K562 (cell line): ENCODE results near the gene SUPT7L. TPM values are rescaled to one million over a fixed set of nuclear protein-coding genes. Genes with fewer than 3 reads are reported as not detected.

Source experiments
- ATAC-seq: fragments of 200-7000 bp; cut with Tn5 transposase; 3 replicates; pipeline ENCODE4 v1.9.1; 2020; ENCODE audit warnings: moderate library complexity
- BruUV-seq: library from RNA; stranded (reverse); fragments of 400-500 nt; replicated peaks from 2 replicates; lab custom pipeline; 2021; lab: Mats Ljungman, UMichigan
- CTCF ChIA-PET: fragments of 300-600 bp; formaldehyde crosslinking; extraction: SDS; loops from one replicate; lab custom pipeline; 2021; ENCODE audit warnings: low intra/inter-chr PET ratio; lab: Yijun Ruan, JAX
- POLR2A ChIA-PET: fragments of 300-600, 350-650 bp; sonication (Branson Sonifier 250); formaldehyde crosslinking; extraction: SDS; loops from one replicate; lab custom pipeline; 2021; ENCODE audit warnings: antibody characterized with exemption, inconsistent platforms; lab: Yijun Ruan, JAX
- DNase-seq, 4 experiments: peaks; one replicate each; pipeline versions ENCODE4 v3.0.0 to v3.0.0-alpha.2; 2011 to 2018; ENCODE audit warnings: low spot score in 3 of 4, mixed read lengths in 3 of 4; ENCODE audit errors: extremely low read depth in 1 of 4
- FAIRE-seq: peaks from 2 replicates; lab custom pipeline; 2011; peaks lifted over from hg19 to GRCh38; lab: Jason Lieb, UNC
- H2AFZ ChIP-seq: 2 replicates; pipeline ENCODE4 v1.6.0; 2011; ENCODE audit warnings: low read depth, low read length, control low read depth, inconsistent platforms
- H3K27ac ChIP-seq: fragments of 200-600 bp; 3 replicates; pipeline ENCODE4 v1.8.0; 2011; ENCODE audit warnings: low read depth, mild to moderate bottlenecking, control low read depth, inconsistent platforms, low read length, moderate library complexity, mixed read lengths; ENCODE audit errors: extremely low read depth
- H3K27me3 ChIP-seq, 2 experiments: fragments of 300-600 bp in 1 of 2; 2 replicates in 1 of 2; 3 replicates in 1 of 2; pipeline versions ENCODE4 v1.6.0 to v1.8.0; 2011; ENCODE audit warnings: inconsistent platforms in 2 of 2, low read length in 2 of 2, mild to moderate bottlenecking in 1 of 2, mixed read lengths in 1 of 2, moderate library complexity in 1 of 2; ENCODE audit not compliant: control insufficient read depth in 2 of 2, insufficient read depth in 2 of 2
- H3K36me3 ChIP-seq: fragments of 300-600 bp; 3 replicates; pipeline ENCODE4 v1.8.0; 2011; ENCODE audit warnings: mild to moderate bottlenecking, low read length, inconsistent platforms; ENCODE audit not compliant: control insufficient read depth, insufficient read depth
- H3K4me1 ChIP-seq, 2 experiments: fragments of 200-600 bp in 1 of 2; replicated peaks in 1 of 2; 2 replicates in 1 of 2; 3 replicates in 1 of 2; pipeline versions ENCODE4 v1.5.1 to v1.8.0; 2011; ENCODE audit warnings: inconsistent platforms in 2 of 2, low read length in 2 of 2, mild to moderate bottlenecking in 1 of 2, mixed read lengths in 1 of 2, moderate library complexity in 1 of 2; ENCODE audit not compliant: control insufficient read depth in 2 of 2, insufficient read depth in 2 of 2
- H3K4me2 ChIP-seq: 2 replicates; pipeline ENCODE4 v1.6.1; 2011; ENCODE audit warnings: low read length, control low read depth, inconsistent platforms, mixed read lengths; ENCODE audit not compliant: insufficient read depth
- H3K4me3 ChIP-seq: fragments of 200-600 bp; sonication (generic), shearing (Covaris generic); 2 replicates; pipeline ENCODE4 v1.5.1; 2016; ENCODE audit warnings: control low read depth, inconsistent platforms
- H3K79me2 ChIP-seq: fragments of 200-600 bp; 3 replicates; pipeline ENCODE4 v1.8.0; 2011; ENCODE audit warnings: low read length, inconsistent platforms; ENCODE audit not compliant: control insufficient read depth, insufficient read depth
- H3K9ac ChIP-seq, 2 experiments: 2 replicates each; pipeline versions ENCODE4 v1.6.0 to v1.6.1; 2011; ENCODE audit warnings: low read depth in 2 of 2, low read length in 2 of 2, control low read depth in 1 of 2, inconsistent platforms in 1 of 2, mild to moderate bottlenecking in 1 of 2, mixed read lengths in 1 of 2; ENCODE audit not compliant: insufficient read depth in 1 of 2
- H3K9me1 ChIP-seq: one replicate; pipeline ENCODE4 v1.6.0; 2011; ENCODE audit warnings: inconsistent platforms, mild to moderate bottlenecking, low read length, moderate library complexity; ENCODE audit not compliant: control insufficient read depth, insufficient read depth
- H3K9me3 ChIP-seq: replicated peaks from 2 replicates; pipeline ENCODE4 v1.5.1; 2011; ENCODE audit warnings: low read depth, low read length, inconsistent platforms; ENCODE audit not compliant: control insufficient read depth, insufficient read depth
- H4K20me1 ChIP-seq: replicated peaks from 2 replicates; pipeline ENCODE4 v1.6.1; 2011; ENCODE audit warnings: low read length, inconsistent platforms, mixed read lengths; ENCODE audit not compliant: control insufficient read depth, insufficient read depth
- ARHGAP35 ChIP-seq: fragments of 450-650 bp; IDR thresholded peaks from 2 replicates; pipeline ENCODE4 v1.6.1; 2018; ENCODE audit not compliant: partially characterized antibody
- CBX1 ChIP-seq: sonication (generic); IDR thresholded peaks from 2 replicates; pipeline ENCODE4 v1.6.1; 2016; ENCODE audit warnings: antibody characterized with exemption, low read depth, mild to moderate bottlenecking
- HIVEP1 ChIP-seq: fragments of 250-450 bp; sonication (Bioruptor Pico); IDR thresholded peaks from 2 replicates; pipeline ENCODE4 v1.4.0; 2020; ENCODE audit warnings: mild to moderate bottlenecking
- NR1H2 ChIP-seq: sonication (generic); formaldehyde crosslinking; IDR thresholded peaks from 2 replicates; pipeline ENCODE4 v1.4.0; 2020; ENCODE audit warnings: mild to moderate bottlenecking, missing genetic modification reagents
- OTX1 ChIP-seq: fragments of 450-650 bp; formaldehyde crosslinking; IDR thresholded peaks from 2 replicates; pipeline ENCODE4 v1.4.0; 2022; ENCODE audit warnings: mild to moderate bottlenecking
- PHB ChIP-seq: fragments of 250-450 bp; sonication (Bioruptor Pico); IDR thresholded peaks from 2 replicates; pipeline ENCODE4 v1.5.0; 2021
- ZBTB7A ChIP-seq: IDR thresholded peaks from 2 replicates; pipeline ENCODE4 v1.6.1; 2011; ENCODE audit warnings: low read depth, mild to moderate bottlenecking, low read length, moderate library complexity, borderline replicate concordance; ENCODE audit not compliant: control insufficient read depth
- WGBS: fragments of 100-300 bp; shearing (Covaris generic); methylation state at CpG from one replicate; pipeline ENCODE4 v1.1.6; 2016; ENCODE audit warnings: low coverage, mixed read lengths; ENCODE audit not compliant: insufficient coverage; ENCODE audit errors: missing lambda C conversion rate; 5-methylcytosine and 5-hydroxymethylcytosine counted together
- in situ Hi-C: fragments of 300-500 bp; cut with MboI; formaldehyde crosslinking; loops from 4 replicates; pipeline ENCODE4 v1.15.0; 2018; ENCODE audit warnings: inconsistent platforms, mixed read lengths
- intact Hi-C: fragments of 100-400 bp; cut with micrococcal nuclease; formaldehyde crosslinking; loops from 2 replicates; pipeline ENCODE4 v1.14.2; 2022
- polyA plus RNA-seq, 8 experiments: library from polyadenylated mRNA; depleted of rRNA in 4 of 8; stranded (reverse) in 5 of 8; unstranded in 3 of 8; fragments of >200 nt; fragmentation: Nextera tagmentation in 2 of 8; fragmentation: Illumina TruSeq in 1 of 8; extraction: Ambion mirVana in 2 of 8; extraction: Trizol in 1 of 8; gene quantifications; 2 replicates each; pipeline versions ENCODE4 v1.2.1 to v1.2.3, GENCODE V29; 2011 to 2014; ENCODE audit warnings: inconsistent platforms in 1 of 8, missing spikeins in 1 of 8
- total RNA-seq, 7 experiments: library from RNA; depleted of rRNA in 6 of 7; stranded (reverse); fragments of >200 nt in 6 of 7; fragmentation: Illumina TruSeq in 2 of 7; extraction: Trizol in 2 of 7; gene quantifications; 2 replicates each; pipeline versions ENCODE4 v1.2.1 to v1.2.3, GENCODE V29; 2011 to 2021; ENCODE audit warnings: low replicate concordance in 1 of 7
- TF ChIP-seq, protein P1 (sequence below): sonication (generic); formaldehyde crosslinking; IDR thresholded peaks from 2 replicates; pipeline ENCODE4 v1.4.0; 2020; ENCODE audit warnings: mild to moderate bottlenecking, missing genetic modification reagents
- TF ChIP-seq, protein P2 (sequence below): fragments of 200-600 bp; sonication (generic); IDR thresholded peaks from one replicate; pipeline ENCODE4 v1.6.1; 2012; ENCODE audit warnings: mild to moderate bottlenecking, low read depth, low read length, inconsistent platforms

Gene SUPT7L
- total and polyA plus RNA-seq, 9 of the 15 experiments (the other 6 are each of a cell fraction or from before 2014, with no cell fraction given): 22.0 to 72.8 (median 40.2) TPM

DNA sequence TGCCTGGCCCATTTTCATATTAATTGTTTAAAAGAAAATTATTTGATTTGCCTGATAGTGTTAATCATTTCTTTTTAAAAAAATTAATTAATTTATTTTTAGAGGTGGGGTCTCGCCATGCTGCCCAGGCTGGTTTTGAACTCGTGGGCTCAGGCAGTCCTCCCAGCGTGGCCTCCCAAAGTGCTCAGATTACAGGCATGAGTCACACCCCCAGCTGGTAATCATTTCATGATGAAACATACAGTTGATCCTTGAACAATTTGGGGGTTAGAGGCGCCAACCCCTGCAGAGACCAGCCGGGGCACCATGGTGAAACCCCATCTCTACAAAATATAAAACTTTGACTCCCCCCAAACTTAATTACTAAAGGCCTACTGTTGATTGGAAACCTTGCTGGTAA, 26.6 kb downstream of the SUPT7L start (continued):
- TF ChIP-seq, protein P1, sequence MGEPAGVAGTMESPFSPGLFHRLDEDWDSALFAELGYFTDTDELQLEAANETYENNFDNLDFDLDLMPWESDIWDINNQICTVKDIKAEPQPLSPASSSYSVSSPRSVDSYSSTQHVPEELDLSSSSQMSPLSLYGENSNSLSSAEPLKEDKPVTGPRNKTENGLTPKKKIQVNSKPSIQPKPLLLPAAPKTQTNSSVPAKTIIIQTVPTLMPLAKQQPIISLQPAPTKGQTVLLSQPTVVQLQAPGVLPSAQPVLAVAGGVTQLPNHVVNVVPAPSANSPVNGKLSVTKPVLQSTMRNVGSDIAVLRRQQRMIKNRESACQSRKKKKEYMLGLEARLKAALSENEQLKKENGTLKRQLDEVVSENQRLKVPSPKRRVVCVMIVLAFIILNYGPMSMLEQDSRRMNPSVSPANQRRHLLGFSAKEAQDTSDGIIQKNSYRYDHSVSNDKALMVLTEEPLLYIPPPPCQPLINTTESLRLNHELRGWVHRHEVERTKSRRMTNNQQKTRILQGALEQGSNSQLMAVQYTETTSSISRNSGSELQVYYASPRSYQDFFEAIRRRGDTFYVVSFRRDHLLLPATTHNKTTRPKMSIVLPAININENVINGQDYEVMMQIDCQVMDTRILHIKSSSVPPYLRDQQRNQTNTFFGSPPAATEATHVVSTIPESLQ (CRISPR knock-in tag): no peak

DNA sequence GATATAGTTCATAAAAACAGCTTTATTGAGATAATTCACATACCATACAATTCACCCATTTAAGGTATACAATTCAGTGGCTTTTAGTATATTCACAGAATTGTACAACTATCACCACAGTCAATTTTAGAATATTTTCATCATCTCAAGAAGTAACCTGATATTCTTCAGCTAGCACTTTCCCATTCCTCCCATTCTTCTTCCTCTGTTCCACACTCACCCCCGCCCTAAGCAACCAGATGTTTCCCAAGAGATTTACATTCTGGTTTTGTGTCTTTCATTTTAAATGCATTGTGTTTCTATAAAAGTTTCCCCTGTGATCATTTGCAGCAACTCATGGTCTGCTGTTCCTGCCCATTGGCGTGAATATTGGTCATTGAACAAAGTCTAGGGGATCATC, 29.1 kb downstream of the SUPT7L start:
- Histone ChIP-seq H3K9ac (no peak overlapping the region), H3K27ac (no peak overlapping the region), H3K9me3 (no peaks in the 10 kb centered on the region), H2AFZ (no peak overlapping the region), H3K4me1 (peaks cover 0 to 2% of the 10 kb centered on the region in 2 experiments; a peak in 2 of 5 replicates), H3K79me2 (peaks cover 6% of the 10 kb centered on the region), H3K36me3 (peaks cover 77% of the 10 kb centered on the region), H4K20me1 (no peaks in the 10 kb centered on the region), H3K4me2 (no peak overlapping the region), H3K27me3 (no peaks in the 10 kb centered on the region), H3K4me3 (no peak overlapping the region), H3K9me1 (no peaks in the 10 kb centered on the region)
- CTCF ChIA-PET: no interaction called here
- ATAC-seq: no peak
- no TSS peak for BruUV-seq
- WGBS: 88% methylated on average over 2 of the region's 2 CpGs
- no peak for FAIRE-seq
- POLR2A ChIA-PET: interaction anchor here (1.2 kb wide), 1 partner anchor 96 kb away, joined by 3 read pairs; no protein-coding TSS in a partner anchor
- intact Hi-C loops: no loop called here
- DNase-seq: no peak
- in situ Hi-C loops: no loop called here
- TF ChIP-seq HIVEP1 (CRISPR knock-in tag) (no peak), PHB (CRISPR knock-in tag) (no peak), ZBTB7A (no peak), OTX1 (CRISPR knock-in tag) (no peak), ARHGAP35 (no peak), NR1H2 (no peak), CBX1 (no peak)
- TF ChIP-seq, protein P2, sequence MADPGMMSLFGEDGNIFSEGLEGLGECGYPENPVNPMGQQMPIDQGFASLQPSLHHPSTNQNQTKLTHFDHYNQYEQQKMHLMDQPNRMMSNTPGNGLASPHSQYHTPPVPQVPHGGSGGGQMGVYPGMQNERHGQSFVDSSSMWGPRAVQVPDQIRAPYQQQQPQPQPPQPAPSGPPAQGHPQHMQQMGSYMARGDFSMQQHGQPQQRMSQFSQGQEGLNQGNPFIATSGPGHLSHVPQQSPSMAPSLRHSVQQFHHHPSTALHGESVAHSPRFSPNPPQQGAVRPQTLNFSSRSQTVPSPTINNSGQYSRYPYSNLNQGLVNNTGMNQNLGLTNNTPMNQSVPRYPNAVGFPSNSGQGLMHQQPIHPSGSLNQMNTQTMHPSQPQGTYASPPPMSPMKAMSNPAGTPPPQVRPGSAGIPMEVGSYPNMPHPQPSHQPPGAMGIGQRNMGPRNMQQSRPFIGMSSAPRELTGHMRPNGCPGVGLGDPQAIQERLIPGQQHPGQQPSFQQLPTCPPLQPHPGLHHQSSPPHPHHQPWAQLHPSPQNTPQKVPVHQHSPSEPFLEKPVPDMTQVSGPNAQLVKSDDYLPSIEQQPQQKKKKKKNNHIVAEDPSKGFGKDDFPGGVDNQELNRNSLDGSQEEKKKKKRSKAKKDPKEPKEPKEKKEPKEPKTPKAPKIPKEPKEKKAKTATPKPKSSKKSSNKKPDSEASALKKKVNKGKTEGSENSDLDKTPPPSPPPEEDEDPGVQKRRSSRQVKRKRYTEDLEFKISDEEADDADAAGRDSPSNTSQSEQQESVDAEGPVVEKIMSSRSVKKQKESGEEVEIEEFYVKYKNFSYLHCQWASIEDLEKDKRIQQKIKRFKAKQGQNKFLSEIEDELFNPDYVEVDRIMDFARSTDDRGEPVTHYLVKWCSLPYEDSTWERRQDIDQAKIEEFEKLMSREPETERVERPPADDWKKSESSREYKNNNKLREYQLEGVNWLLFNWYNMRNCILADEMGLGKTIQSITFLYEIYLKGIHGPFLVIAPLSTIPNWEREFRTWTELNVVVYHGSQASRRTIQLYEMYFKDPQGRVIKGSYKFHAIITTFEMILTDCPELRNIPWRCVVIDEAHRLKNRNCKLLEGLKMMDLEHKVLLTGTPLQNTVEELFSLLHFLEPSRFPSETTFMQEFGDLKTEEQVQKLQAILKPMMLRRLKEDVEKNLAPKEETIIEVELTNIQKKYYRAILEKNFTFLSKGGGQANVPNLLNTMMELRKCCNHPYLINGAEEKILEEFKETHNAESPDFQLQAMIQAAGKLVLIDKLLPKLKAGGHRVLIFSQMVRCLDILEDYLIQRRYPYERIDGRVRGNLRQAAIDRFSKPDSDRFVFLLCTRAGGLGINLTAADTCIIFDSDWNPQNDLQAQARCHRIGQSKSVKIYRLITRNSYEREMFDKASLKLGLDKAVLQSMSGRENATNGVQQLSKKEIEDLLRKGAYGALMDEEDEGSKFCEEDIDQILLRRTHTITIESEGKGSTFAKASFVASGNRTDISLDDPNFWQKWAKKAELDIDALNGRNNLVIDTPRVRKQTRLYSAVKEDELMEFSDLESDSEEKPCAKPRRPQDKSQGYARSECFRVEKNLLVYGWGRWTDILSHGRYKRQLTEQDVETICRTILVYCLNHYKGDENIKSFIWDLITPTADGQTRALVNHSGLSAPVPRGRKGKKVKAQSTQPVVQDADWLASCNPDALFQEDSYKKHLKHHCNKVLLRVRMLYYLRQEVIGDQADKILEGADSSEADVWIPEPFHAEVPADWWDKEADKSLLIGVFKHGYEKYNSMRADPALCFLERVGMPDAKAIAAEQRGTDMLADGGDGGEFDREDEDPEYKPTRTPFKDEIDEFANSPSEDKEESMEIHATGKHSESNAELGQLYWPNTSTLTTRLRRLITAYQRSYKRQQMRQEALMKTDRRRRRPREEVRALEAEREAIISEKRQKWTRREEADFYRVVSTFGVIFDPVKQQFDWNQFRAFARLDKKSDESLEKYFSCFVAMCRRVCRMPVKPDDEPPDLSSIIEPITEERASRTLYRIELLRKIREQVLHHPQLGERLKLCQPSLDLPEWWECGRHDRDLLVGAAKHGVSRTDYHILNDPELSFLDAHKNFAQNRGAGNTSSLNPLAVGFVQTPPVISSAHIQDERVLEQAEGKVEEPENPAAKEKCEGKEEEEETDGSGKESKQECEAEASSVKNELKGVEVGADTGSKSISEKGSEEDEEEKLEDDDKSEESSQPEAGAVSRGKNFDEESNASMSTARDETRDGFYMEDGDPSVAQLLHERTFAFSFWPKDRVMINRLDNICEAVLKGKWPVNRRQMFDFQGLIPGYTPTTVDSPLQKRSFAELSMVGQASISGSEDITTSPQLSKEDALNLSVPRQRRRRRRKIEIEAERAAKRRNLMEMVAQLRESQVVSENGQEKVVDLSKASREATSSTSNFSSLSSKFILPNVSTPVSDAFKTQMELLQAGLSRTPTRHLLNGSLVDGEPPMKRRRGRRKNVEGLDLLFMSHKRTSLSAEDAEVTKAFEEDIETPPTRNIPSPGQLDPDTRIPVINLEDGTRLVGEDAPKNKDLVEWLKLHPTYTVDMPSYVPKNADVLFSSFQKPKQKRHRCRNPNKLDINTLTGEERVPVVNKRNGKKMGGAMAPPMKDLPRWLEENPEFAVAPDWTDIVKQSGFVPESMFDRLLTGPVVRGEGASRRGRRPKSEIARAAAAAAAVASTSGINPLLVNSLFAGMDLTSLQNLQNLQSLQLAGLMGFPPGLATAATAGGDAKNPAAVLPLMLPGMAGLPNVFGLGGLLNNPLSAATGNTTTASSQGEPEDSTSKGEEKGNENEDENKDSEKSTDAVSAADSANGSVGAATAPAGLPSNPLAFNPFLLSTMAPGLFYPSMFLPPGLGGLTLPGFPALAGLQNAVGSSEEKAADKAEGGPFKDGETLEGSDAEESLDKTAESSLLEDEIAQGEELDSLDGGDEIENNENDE: no peak
